Measurements from ENCODE around the gene SORCS3.

- TF ChIP-seq CTCF (conservative IDR thresholded peaks at IDR 0.05; ENCODE audit: low read length), result no peak
- no peak for TF ChIP-seq EZH2phosphoT487 (IDR thresholded peaks at IDR 0.05; ENCODE audit: borderline replicate concordance)
Observed at GRCh38 chr10:105161149-105161548, 520.1 kb downstream of the SORCS3 start.

All from Loucy (cell line).